ENCODE measurements around the gene EPN2.
A peak's percentile ranks its signal among the peaks of the same experiment; 100 is the strongest.

The EPN2 gene

GRCh38 chr17:19244357-19244756 lies 7.2 kb downstream of the EPN2 start:
- H3K27me3 ChIP-seq (ENCODE audit: control insufficient read depth, insufficient read depth, low read length) = no peaks in the 10 kb centered on the region
- no peak overlapping the region for H3K4me2 ChIP-seq (ENCODE audit: low read length)
- H3K9ac ChIP-seq (ENCODE audit: low read depth, low read length) = no peak overlapping the region
- peaks cover 12% of the 10 kb centered on the region for H3K36me3 ChIP-seq (ENCODE audit: insufficient read depth, low read length)
- H3K4me1 ChIP-seq (ENCODE audit: control insufficient read depth, insufficient read depth, low read length) = peaks cover 24% of the 10 kb centered on the region
- no peaks in the 10 kb centered on the region for H3K9me3 ChIP-seq (replicated peaks; ENCODE audit: low read length)
- no peak overlapping the region for H3K4me3 ChIP-seq (ENCODE audit: low read length)

- Histone ChIP-seq H3K9ac (ENCODE audit: low read depth, low read length) (no peak overlapping the region), H3K4me3 (ENCODE audit: low read length) (no peak overlapping the region), H3K9me3 (replicated peaks; ENCODE audit: low read length) (no peaks in the 10 kb centered on the region), H3K36me3 (ENCODE audit: insufficient read depth, low read length) (peaks cover 12% of the 10 kb centered on the region), H3K27me3 (ENCODE audit: control insufficient read depth, insufficient read depth, low read length) (no peaks in the 10 kb centered on the region), H3K4me1 (ENCODE audit: control insufficient read depth, insufficient read depth, low read length) (peaks cover 25% of the 10 kb centered on the region), H3K4me2 (ENCODE audit: low read length) (no peak overlapping the region)
These were observed 7.6 kb downstream of the EPN2 start for GRCh38 chr17:19244781-19245180.

GRCh38 chr17:19247473-19247872 lies 10.3 kb downstream of the EPN2 start:
- H3K4me2 ChIP-seq (ENCODE audit: low read length) = no peak overlapping the region
- peaks cover 27% of the 10 kb centered on the region for H3K4me1 ChIP-seq (ENCODE audit: control insufficient read depth, insufficient read depth, low read length)
- no peaks in the 10 kb centered on the region for H3K27me3 ChIP-seq (ENCODE audit: control insufficient read depth, insufficient read depth, low read length)
- peaks cover 6% of the 10 kb centered on the region for H3K36me3 ChIP-seq (ENCODE audit: insufficient read depth, low read length)
- H3K9me3 ChIP-seq (replicated peaks; ENCODE audit: low read length) = no peaks in the 10 kb centered on the region
- no peak overlapping the region for H3K9ac ChIP-seq (ENCODE audit: low read depth, low read length)
- no peak overlapping the region for H3K4me3 ChIP-seq (ENCODE audit: low read length)

GRCh38 chr17:19248151-19248927 lies 11.2 kb downstream of the EPN2 start:
- H3K9me3 ChIP-seq (replicated peaks; ENCODE audit: low read length) = no peaks in the 10 kb centered on the region
- peaks cover 27% of the 10 kb centered on the region for H3K4me1 ChIP-seq (ENCODE audit: control insufficient read depth, insufficient read depth, low read length)
- no peak overlapping the region for H3K9ac ChIP-seq (ENCODE audit: low read depth, low read length)
- peak overlapping the region; percentile 56 for H3K4me2 ChIP-seq (ENCODE audit: low read length)
- no peak overlapping the region for H3K4me3 ChIP-seq (ENCODE audit: low read length)
- H3K27me3 ChIP-seq (ENCODE audit: control insufficient read depth, insufficient read depth, low read length) = no peaks in the 10 kb centered on the region
- peaks cover 6% of the 10 kb centered on the region for H3K36me3 ChIP-seq (ENCODE audit: insufficient read depth, low read length)

GRCh38 chr17:19248928-19249574 lies 11.9 kb downstream of the EPN2 start:
- H3K9me3 ChIP-seq (replicated peaks; ENCODE audit: low read length) = no peaks in the 10 kb centered on the region
- H3K27me3 ChIP-seq (ENCODE audit: control insufficient read depth, insufficient read depth, low read length) = no peaks in the 10 kb centered on the region
- no peak overlapping the region for H3K9ac ChIP-seq (ENCODE audit: low read depth, low read length)
- H3K4me2 ChIP-seq (ENCODE audit: low read length) = peak overlapping the region; percentile 56
- H3K4me3 ChIP-seq (ENCODE audit: low read length) = no peak overlapping the region
- H3K36me3 ChIP-seq (ENCODE audit: insufficient read depth, low read length) = peaks cover 1% of the 10 kb centered on the region
- H3K4me1 ChIP-seq (ENCODE audit: control insufficient read depth, insufficient read depth, low read length) = peaks cover 27% of the 10 kb centered on the region

GRCh38 chr17:19249681-19250080 lies 12.5 kb downstream of the EPN2 start:
- Histone ChIP-seq H3K4me2 (ENCODE audit: low read length) (no peak overlapping the region), H3K36me3 (ENCODE audit: insufficient read depth, low read length) (no peaks in the 10 kb centered on the region), H3K9ac (ENCODE audit: low read depth, low read length) (no peak overlapping the region), H3K27me3 (ENCODE audit: control insufficient read depth, insufficient read depth, low read length) (no peaks in the 10 kb centered on the region), H3K9me3 (replicated peaks; ENCODE audit: low read length) (no peaks in the 10 kb centered on the region), H3K4me1 (ENCODE audit: control insufficient read depth, insufficient read depth, low read length) (peaks cover 27% of the 10 kb centered on the region), H3K4me3 (ENCODE audit: low read length) (no peak overlapping the region)

- no peaks in the 10 kb centered on the region for H3K9me3 ChIP-seq (replicated peaks; ENCODE audit: low read length)
- H3K27me3 ChIP-seq (ENCODE audit: control insufficient read depth, insufficient read depth, low read length) = no peaks in the 10 kb centered on the region
- H3K4me3 ChIP-seq (ENCODE audit: low read length) = no peak overlapping the region
- H3K9ac ChIP-seq (ENCODE audit: low read depth, low read length) = no peak overlapping the region
- no peak overlapping the region for H3K4me2 ChIP-seq (ENCODE audit: low read length)
- no peaks in the 10 kb centered on the region for H3K36me3 ChIP-seq (ENCODE audit: insufficient read depth, low read length)
- peaks cover 27% of the 10 kb centered on the region for H3K4me1 ChIP-seq (ENCODE audit: control insufficient read depth, insufficient read depth, low read length)
These were observed 13.4 kb downstream of the EPN2 start for GRCh38 chr17:19250421-19251173.

GRCh38 chr17:19253112-19253511 lies 15.9 kb downstream of the EPN2 start:
- Histone ChIP-seq H3K36me3 (ENCODE audit: insufficient read depth, low read length) (no peaks in the 10 kb centered on the region), H3K9ac (ENCODE audit: low read depth, low read length) (no peak overlapping the region), H3K4me1 (ENCODE audit: control insufficient read depth, insufficient read depth, low read length) (peaks cover 19% of the 10 kb centered on the region), H3K4me3 (ENCODE audit: low read length) (no peak overlapping the region), H3K27me3 (ENCODE audit: control insufficient read depth, insufficient read depth, low read length) (no peaks in the 10 kb centered on the region), H3K9me3 (replicated peaks; ENCODE audit: low read length) (no peaks in the 10 kb centered on the region), H3K4me2 (ENCODE audit: low read length) (no peak overlapping the region)

- Histone ChIP-seq H3K36me3 (ENCODE audit: insufficient read depth, low read length) (no peaks in the 10 kb centered on the region), H3K27me3 (ENCODE audit: control insufficient read depth, insufficient read depth, low read length) (no peaks in the 10 kb centered on the region), H3K4me3 (ENCODE audit: low read length) (no peak overlapping the region), H3K9ac (ENCODE audit: low read depth, low read length) (no peak overlapping the region), H3K4me2 (ENCODE audit: low read length) (no peak overlapping the region), H3K9me3 (replicated peaks; ENCODE audit: low read length) (no peaks in the 10 kb centered on the region), H3K4me1 (ENCODE audit: control insufficient read depth, insufficient read depth, low read length) (peaks cover 4% of the 10 kb centered on the region)
These were observed 17.5 kb downstream of the EPN2 start for GRCh38 chr17:19254651-19255050.

GRCh38 chr17:19255279-19255678 lies 18.1 kb downstream of the EPN2 start:
- H3K27me3 ChIP-seq (ENCODE audit: control insufficient read depth, insufficient read depth, low read length) = no peaks in the 10 kb centered on the region
- H3K4me3 ChIP-seq (ENCODE audit: low read length) = no peak overlapping the region
- no peak overlapping the region for H3K9ac ChIP-seq (ENCODE audit: low read depth, low read length)
- no peak overlapping the region for H3K4me2 ChIP-seq (ENCODE audit: low read length)
- H3K36me3 ChIP-seq (ENCODE audit: insufficient read depth, low read length) = no peaks in the 10 kb centered on the region
- H3K9me3 ChIP-seq (replicated peaks; ENCODE audit: low read length) = no peaks in the 10 kb centered on the region
- no peaks in the 10 kb centered on the region for H3K4me1 ChIP-seq (ENCODE audit: control insufficient read depth, insufficient read depth, low read length)

- Histone ChIP-seq H3K4me1 (ENCODE audit: control insufficient read depth, insufficient read depth, low read length) (peaks cover 11% of the 10 kb centered on the region), H3K9me3 (replicated peaks; ENCODE audit: low read length) (no peaks in the 10 kb centered on the region), H3K36me3 (ENCODE audit: insufficient read depth, low read length) (no peaks in the 10 kb centered on the region), H3K4me2 (ENCODE audit: low read length) (no peak overlapping the region), H3K27me3 (ENCODE audit: control insufficient read depth, insufficient read depth, low read length) (no peaks in the 10 kb centered on the region), H3K4me3 (ENCODE audit: low read length) (no peak overlapping the region), H3K9ac (ENCODE audit: low read depth, low read length) (no peak overlapping the region)
These were observed 21.2 kb downstream of the EPN2 start for GRCh38 chr17:19258371-19258770.

Data from skeletal muscle satellite cell (primary cell).